ENCODE results near the gene RBSN. TPM values are rescaled to one million over a fixed set of nuclear protein-coding genes. Genes with fewer than 3 reads are reported as not detected.

Gene RBSN
- total RNA-seq, 2 donors from 2014 or later = 18.5 to 22.2 TPM

GRCh38 chr3:15053541-15053940 is 45.4 kb downstream of the RBSN start:
- H3K27ac ChIP-seq = no peak overlapping the region
- TF ChIP-seq CTCF (IDR thresholded peaks at IDR 0.05) = no peak
- no peak overlapping the region for H3K4me3 ChIP-seq
- no peaks in the 10 kb centered on the region for H3K4me1 ChIP-seq
- no peaks in the 10 kb centered on the region for H3K9me3 ChIP-seq
- no peaks in the 10 kb centered on the region for H3K27me3 ChIP-seq
- H3K36me3 ChIP-seq = peaks cover 65% of the 10 kb centered on the region
- no peak for DNase-seq (ENCODE audit: low spot score)

- H3K9me3 ChIP-seq = no peaks in the 10 kb centered on the region
- no peaks in the 10 kb centered on the region for H3K27me3 ChIP-seq
- H3K4me3 ChIP-seq = no peak overlapping the region
- DNase-seq (ENCODE audit: low spot score) = no peak
- H3K36me3 ChIP-seq = peaks cover 65% of the 10 kb centered on the region
- H3K27ac ChIP-seq = no peak overlapping the region
- no peaks in the 10 kb centered on the region for H3K4me1 ChIP-seq
- TF ChIP-seq CTCF (IDR thresholded peaks at IDR 0.05) = no peak
Measured at GRCh38 chr3:15052335-15053242, 46.4 kb downstream of the RBSN start.

- Histone ChIP-seq H3K36me3 (peaks cover 67% of the 10 kb centered on the region), H3K4me3 (no peak overlapping the region), H3K27me3 (no peaks in the 10 kb centered on the region), H3K4me1 (no peaks in the 10 kb centered on the region), H3K27ac (no peak overlapping the region), H3K9me3 (no peaks in the 10 kb centered on the region)
- peak in 1 of 2 donors; percentile 56 for TF ChIP-seq CTCF (IDR thresholded peaks at IDR 0.05)
- no peak for DNase-seq (ENCODE audit: low spot score)
Measured at GRCh38 chr3:15051531-15051930, 47.4 kb downstream of the RBSN start.

GRCh38 chr3:15050405-15051092 is 48.4 kb downstream of the RBSN start:
- DNase-seq (ENCODE audit: low spot score) = no peak
- H3K27ac ChIP-seq = no peak overlapping the region
- no peaks in the 10 kb centered on the region for H3K9me3 ChIP-seq
- H3K4me3 ChIP-seq = no peak overlapping the region
- no peaks in the 10 kb centered on the region for H3K4me1 ChIP-seq
- TF ChIP-seq CTCF (IDR thresholded peaks at IDR 0.05) = no peak
- H3K36me3 ChIP-seq = peaks cover 74% of the 10 kb centered on the region
- H3K27me3 ChIP-seq = no peaks in the 10 kb centered on the region

- Histone ChIP-seq H3K4me3 (no peak overlapping the region), H3K27ac (no peak overlapping the region), H3K9me3 (no peaks in the 10 kb centered on the region), H3K36me3 (peaks cover 84% of the 10 kb centered on the region), H3K4me1 (no peaks in the 10 kb centered on the region), H3K27me3 (no peaks in the 10 kb centered on the region)
- no peak for TF ChIP-seq CTCF (IDR thresholded peaks at IDR 0.05)
- no peak for DNase-seq (ENCODE audit: low spot score)
Measured at GRCh38 chr3:15049584-15049983, 49.4 kb downstream of the RBSN start.
